ENCODE data around the gene TAF11L10.
"Not testable (repeated sequence)": the region's sequence is repeated elsewhere in the genome, so short reads cannot be mapped to it uniquely, and the experiment has no call there.

The TAF11L10 gene

GRCh38 chr5:17597728-17598127 is at the start of gene TAF11L10:
TSS of gene TAF11L10 (minus strand) at chr5:17597828.
- DNase-seq, result not testable (repeated sequence)

GRCh38 chr5:17634160-17634559 is 36.5 kb upstream of the TAF11L10 start, which contains the start of gene TAF11L14:
TSS of gene TAF11L14 (plus strand) at chr5:17634460.
- no peak for DNase-seq

- not testable (repeated sequence) for DNase-seq
These were observed 34.2 kb upstream of the TAF11L10 start, which contains the start of gene TAF11L13 for GRCh38 chr5:17631788-17632187. TSS of gene TAF11L13 (plus strand) at chr5:17632088.

GRCh38 chr5:17625686-17626085 is 28.1 kb upstream of the TAF11L10 start:
- no peak for DNase-seq

- no peak for DNase-seq
These were observed 23.0 kb upstream of the TAF11L10 start for GRCh38 chr5:17620627-17621026.

GRCh38 chr5:17619354-17619753 is 21.7 kb upstream of the TAF11L10 start:
- DNase-seq, result no peak

- no peak for DNase-seq
These were observed 17.4 kb upstream of the TAF11L10 start for GRCh38 chr5:17614872-17615605.

GRCh38 chr5:17610092-17610491 is 12.5 kb upstream of the TAF11L10 start, which contains the start of gene TAF11L12:
TSS of gene TAF11L12 (plus strand) at chr5:17610392.
- not testable (repeated sequence) for DNase-seq

GRCh38 chr5:17607461-17607860 is 9.8 kb upstream of the TAF11L10 start:
- not testable (repeated sequence) for DNase-seq

- DNase-seq, result no peak
These were observed 7.3 kb upstream of the TAF11L10 start for GRCh38 chr5:17604951-17605350.

- not testable (repeated sequence) for DNase-seq
These were observed 6.3 kb upstream of the TAF11L10 start, which contains the start of gene TAF11L11 for GRCh38 chr5:17603880-17604279. TSS of gene TAF11L11 (plus strand) at chr5:17604183.

- not testable (repeated sequence) for DNase-seq
These were observed 3.4 kb downstream of the TAF11L10 start, which contains the start of gene TAF11L9 for GRCh38 chr5:17594255-17594654. TSS of gene TAF11L9 (minus strand) at chr5:17594394.

GRCh38 chr5:17590860-17591259 is 6.8 kb downstream of the TAF11L10 start, which contains the start of gene TAF11L8:
TSS of gene TAF11L8 (minus strand) at chr5:17590960.
- not testable (repeated sequence) for DNase-seq

GRCh38 chr5:17585658-17586057 is 12.0 kb downstream of the TAF11L10 start, which contains the start of gene TAF11L7:
TSS of gene TAF11L7 (minus strand) at chr5:17585758.
- DNase-seq, result not testable (repeated sequence)
